HG02678 (cell line): ENCODE data around the gene ENTPD6.
"Not testable (repeated sequence)": the region's sequence is repeated elsewhere in the genome, so short reads cannot be mapped to it uniquely, and the experiment has no call there.

Experiments
- ATAC-seq: cut with Tn5 transposase; IDR thresholded peaks from one replicate; pipeline ENCODE4 v1.9.1; 2021; ENCODE audit warnings: mild to moderate bottlenecking, moderate library complexity; ENCODE audit not compliant: unreplicated experiment

Gene ENTPD6

GRCh38 chr20:25253606-25254275 is 58.2 kb downstream of the ENTPD6 start:
- no peak for ATAC-seq

- ATAC-seq = no peak
Observed at GRCh38 chr20:25254571-25254970, 59.1 kb downstream of the ENTPD6 start.

- ATAC-seq = no peak
Observed at GRCh38 chr20:25254986-25255680, 59.6 kb downstream of the ENTPD6 start.

- no peak for ATAC-seq
Observed at GRCh38 chr20:25256226-25256859, 60.8 kb downstream of the ENTPD6 start.

GRCh38 chr20:25257130-25257529 is 61.6 kb downstream of the ENTPD6 start:
- no peak for ATAC-seq

GRCh38 chr20:25257756-25258475 is 62.4 kb downstream of the ENTPD6 start:
- no peak for ATAC-seq

- no peak for ATAC-seq
Observed at GRCh38 chr20:25258476-25258805, 62.9 kb downstream of the ENTPD6 start.

- ATAC-seq = no peak
Observed at GRCh38 chr20:25258828-25259227, 63.3 kb downstream of the ENTPD6 start.

- ATAC-seq = no peak
Observed at GRCh38 chr20:25259358-25259757, 63.8 kb downstream of the ENTPD6 start.

- no peak for ATAC-seq
Observed at GRCh38 chr20:25259788-25260254, 64.3 kb downstream of the ENTPD6 start.

GRCh38 chr20:25260770-25261437 is 65.4 kb downstream of the ENTPD6 start:
- not testable (repeated sequence) for ATAC-seq

GRCh38 chr20:25269057-25269832 is 73.7 kb downstream of the ENTPD6 start:
- ATAC-seq = no peak

GRCh38 chr20:25269833-25270170 is 74.3 kb downstream of the ENTPD6 start:
- no peak for ATAC-seq

GRCh38 chr20:25270829-25271251 is 75.3 kb downstream of the ENTPD6 start:
- no peak for ATAC-seq

- ATAC-seq = no peak
Observed at GRCh38 chr20:25271486-25272222, 76.1 kb downstream of the ENTPD6 start.

- no peak for ATAC-seq
Observed at GRCh38 chr20:25272223-25273000, 76.9 kb downstream of the ENTPD6 start.

- no peak for ATAC-seq
Observed at GRCh38 chr20:25273046-25273445, 77.5 kb downstream of the ENTPD6 start.

GRCh38 chr20:25273541-25274358 is 78.2 kb downstream of the ENTPD6 start:
- no peak for ATAC-seq
